Pons (tissue), 1 donor: ENCODE results near the gene MPP3.

Experiments
- DNase-seq: peaks from one replicate; pipeline ENCODE4 v3.0.0-alpha.2; 2016; ENCODE audit warnings: low spot score

MPP3 gene

DNA sequence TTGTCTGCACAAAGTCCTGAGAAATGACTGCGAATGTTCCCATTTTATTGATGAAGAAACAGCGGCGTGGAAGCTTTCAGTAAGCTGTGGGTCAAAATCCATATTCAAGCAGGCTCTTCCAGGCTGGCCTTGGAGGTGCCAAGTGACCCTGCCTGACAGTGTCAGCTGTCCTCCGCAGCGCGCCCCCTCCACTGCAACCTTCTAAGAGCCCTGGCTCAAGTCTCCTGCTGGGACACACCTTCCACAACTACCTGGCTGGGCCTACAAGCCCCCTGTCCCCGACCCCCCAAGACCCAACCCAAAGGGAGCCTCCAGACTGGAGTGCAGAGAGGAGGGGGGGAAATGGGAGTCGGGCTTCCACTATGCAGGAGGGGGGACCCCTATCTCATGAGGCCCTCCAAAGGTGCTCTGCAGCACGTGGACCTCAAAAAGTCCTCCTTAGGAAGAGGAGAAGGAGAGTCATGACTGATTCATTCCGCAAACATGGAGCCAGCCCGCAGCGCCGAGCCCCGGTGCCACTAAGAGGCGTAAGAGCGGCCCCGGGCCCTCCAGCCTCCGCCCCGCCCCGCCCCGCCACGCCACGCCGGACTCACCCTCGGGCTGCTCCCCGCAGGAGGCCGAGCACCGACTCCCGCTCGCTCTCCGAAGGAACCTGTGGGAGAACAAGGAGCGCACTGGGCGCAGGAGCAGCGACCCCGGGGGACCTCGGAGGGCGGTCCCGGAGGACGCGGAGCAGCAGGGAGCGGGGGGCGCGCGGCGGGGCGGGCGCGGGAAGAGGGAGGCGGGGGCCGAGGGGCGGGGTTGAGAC lies 574 bp downstream of the MPP3 start:
- DNase-seq, result no peak

DNA sequence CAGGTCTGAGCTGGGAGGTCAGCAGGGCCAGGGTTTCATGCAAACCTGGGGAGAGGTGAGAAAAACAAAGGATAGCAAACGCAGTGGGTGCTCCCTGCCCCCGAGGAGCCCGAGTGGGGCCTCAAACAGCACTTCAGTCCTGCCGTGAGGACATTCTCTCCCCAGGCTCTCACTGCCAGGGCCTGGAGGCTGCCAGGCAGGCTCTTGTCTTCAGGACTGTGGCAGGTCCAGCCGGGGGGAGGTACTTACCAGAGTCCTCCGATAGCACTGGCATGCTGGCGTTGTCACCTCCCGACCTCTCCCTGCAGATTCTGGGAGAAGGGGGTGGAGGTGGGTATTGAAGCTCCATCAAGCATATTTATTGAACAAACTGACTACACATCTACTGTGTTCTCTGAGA lies 1.3 kb downstream of the MPP3 start:
- no peak for DNase-seq

DNA sequence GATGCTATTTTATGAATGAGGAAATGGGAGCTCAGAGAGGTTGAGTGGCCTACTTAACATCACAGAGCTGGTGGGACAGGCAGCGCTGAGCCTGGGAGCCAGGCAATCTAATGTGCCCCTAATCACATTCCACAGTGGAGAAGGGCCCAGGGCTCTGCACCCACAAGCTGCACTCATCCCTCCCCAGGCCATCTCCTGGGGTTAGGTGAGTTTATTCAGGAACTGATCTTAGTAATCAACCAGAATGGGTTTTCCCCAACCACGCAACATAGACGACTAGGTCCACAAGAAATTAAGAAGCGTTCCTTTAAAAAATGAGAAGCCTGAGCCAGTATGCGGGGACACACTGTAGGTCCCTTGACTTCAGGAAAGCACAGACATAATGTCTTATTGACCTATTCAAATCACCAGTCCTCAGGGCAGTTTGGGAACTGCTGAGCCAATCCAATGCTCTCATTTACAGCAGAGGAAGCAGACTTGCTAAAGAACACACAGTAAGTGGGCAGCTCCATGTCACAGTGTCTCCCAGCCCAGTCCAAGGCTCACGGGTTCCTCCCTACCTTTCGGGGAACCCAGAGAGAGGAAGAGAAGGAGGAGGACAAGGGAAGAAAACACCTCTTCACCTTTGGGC lies 2.3 kb downstream of the MPP3 start:
- no peak for DNase-seq

DNA sequence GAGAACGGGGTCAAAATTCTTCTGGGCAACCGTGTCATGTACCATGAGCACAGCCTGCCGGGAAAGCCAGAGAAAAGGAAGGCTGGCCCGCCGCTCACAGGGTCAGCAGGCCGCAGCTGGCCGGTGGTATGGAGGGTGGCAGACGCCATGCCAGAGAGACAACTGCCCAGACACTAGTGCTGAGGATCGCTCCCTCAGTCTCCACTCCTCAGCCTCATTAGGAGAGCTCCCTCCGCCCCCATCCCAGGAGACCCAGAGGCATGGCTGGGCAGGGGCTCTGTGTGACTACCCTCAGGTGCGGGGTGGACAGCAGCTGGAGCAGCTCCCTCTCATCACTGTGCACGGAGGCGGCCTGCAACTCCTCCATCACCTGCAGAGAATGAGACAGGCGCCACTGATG lies 3.2 kb downstream of the MPP3 start:
- no peak for DNase-seq

DNA sequence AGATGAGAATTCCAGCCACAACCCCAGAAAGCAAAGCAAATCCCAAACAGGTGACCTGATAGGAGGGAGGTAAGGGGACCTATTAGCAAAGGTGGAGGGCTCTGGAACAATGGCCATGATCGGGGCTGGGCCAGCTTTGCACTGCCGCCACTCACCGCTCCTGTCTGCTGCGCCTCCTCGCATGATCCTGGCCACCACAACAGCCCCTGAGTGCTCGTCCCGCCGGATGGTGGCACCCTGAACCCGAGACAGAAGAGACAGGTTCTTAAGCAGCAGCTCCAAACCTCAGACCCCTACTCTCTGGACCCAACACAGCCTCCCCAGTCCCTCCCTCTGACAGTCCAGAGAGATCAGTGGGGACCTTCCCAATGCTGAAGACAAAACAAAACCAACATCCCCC lies 5.3 kb downstream of the MPP3 start:
- DNase-seq, result no peak

DNA sequence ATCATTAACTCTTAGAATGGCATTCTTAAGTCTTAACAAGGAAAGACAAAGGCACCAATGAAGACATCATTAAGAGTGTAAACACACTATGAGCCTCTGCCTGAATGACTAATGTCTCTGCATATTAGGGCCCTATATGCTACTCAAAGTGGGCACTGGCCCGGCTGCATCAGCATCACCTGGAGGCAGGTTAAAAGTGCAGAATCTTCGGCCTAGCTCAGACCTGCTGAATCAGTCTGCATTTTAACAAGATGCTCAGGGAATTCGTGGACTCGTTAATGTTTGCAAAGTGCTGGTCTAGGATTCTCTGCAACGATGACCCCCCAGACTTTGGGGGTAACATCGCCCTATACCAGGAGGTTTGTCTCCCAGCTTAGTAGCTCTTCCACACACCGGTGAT lies 6.7 kb downstream of the MPP3 start:
- no peak for DNase-seq

DNA sequence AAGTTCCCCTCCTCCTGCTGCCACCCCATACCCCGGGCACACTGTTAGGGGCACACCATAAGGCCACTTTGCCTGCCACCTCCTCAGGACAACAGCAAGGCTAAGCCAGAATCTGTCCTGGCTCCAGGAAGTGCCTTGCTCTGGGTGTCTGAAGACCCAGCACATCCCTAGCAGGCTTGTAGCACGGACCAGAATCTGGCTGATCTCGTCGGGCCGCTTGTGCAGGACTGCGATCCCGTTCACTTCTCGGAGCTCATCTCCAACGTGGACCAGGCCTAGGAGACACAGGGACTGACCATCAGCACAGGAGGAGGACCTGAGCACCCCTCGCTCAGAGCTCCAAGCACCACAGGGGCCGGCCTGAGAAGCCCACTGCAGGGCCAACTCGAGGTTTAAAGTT lies 7.4 kb downstream of the MPP3 start:
- DNase-seq, result no peak

DNA sequence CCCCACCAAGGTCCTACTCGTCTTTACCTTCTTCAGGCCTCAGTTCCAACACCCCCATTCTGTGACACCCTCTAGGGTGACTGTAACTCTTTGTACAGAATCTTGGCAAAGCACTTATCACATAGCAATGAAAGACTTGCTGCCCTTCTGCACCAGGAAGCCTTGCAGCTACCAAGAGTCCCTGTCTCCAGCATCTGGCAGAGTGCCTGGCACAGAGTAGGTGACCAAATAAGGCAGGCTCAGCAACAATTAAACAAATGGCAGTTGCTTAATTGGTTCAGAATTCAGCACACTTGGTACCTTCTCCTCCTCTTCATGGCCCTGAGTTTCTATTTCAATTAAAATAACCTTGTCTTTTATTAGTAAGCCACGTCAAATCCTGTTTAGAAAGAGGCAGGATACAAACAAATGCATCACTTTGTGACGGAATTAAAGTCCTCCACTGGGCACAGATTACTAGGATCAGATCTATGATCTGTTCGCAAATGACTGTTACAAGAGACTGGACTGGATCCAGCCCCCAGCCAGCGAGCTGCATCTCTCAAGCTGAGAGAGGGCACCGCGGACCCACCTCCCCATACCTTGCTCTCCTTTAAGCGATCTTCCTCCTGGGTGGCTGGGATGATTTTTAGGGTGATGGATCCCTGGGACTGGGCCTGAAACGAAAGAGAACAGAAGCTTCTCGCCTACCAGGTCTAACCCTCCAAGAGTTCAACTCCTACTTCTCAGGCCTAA lies 9.4 kb downstream of the MPP3 start:
- no peak for DNase-seq

DNA sequence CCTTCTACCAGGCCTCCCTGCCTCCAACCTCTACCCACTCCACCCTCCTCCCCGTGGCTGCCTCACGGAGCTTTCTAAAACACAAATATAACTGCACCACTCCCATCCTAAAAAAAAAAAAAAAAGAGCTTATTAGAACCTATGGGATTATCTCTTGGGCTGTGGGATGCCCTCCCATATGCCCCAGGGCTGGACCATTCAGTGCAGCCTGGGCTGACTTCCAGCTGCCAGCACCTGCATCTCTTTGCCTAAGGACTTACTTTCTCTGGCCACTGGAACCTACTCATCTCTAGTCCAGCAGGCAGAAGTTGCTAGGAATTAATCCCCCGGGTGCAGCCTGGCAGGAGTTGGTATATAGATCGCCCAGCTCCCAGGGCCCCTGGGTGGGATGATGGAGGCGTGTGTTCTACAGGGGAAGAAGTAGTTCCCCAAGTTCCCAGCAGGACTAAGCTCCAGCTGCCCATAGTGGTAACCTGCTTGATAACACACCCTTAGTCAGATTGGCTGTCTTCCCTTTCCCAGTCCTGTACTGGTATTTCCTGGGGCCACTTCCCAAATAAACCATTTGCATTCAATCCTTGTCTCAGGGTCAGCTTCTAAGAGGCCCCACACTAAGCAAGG lies 10.3 kb downstream of the MPP3 start:
- DNase-seq, result no peak

DNA sequence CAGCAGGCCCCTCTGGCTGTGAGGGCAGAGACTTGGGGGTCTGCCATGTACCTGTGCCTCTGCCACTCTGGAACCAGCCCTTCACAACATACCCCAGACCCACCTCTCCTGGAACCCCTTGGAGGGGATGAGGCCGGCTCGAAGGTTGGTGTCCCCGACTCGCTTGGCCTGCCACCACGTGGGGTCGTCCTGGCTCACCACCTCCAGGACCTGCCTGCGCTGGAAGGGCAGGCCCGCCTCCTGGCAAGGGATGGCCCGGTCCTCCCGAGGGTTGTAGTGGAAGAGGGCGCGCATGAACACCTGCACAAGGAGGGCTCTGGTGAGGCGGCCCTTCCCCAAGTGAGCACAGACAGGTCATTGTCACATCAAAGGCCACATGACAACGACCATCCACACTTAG lies 12.2 kb downstream of the MPP3 start:
- no peak for DNase-seq

DNA sequence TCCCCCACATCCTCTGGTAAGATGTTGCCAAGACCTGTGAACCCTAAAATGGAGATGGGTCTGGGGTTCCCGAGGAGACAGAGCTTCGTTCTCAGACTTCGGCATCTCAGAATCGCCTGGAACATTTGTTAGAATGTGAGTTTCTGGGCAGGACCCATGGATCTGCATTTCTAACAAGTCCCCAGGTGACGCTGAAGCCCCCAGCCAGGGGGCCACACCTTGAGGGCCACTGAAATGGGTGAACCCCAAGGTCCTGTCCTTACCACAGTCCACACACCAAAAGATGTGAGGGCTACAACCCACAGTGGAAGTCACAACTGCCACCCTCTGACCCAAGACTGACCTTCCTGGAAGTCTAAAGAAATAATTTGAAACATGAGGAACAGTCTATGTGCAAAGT lies 14.0 kb downstream of the MPP3 start:
- no peak for DNase-seq

DNA sequence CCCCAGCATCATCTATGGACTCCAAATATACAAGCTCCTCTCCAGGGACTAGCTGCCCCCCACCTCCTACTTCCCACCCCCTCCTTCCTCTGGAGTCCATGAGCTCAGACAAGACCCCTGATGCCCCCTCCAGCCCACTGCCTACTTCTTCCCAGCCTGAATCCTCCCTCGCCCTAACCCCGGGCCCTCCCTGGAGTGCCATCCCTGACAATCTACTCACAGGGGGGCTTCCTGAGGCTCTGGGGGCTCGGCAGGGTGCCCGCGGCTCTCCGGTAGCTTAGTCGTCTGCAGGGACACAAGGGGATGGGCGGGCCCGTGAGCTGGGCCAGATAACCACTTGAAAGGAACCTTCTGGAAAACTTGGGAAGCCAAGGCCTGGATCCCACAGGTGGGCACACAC lies 15.1 kb downstream of the MPP3 start:
- no peak for DNase-seq

DNA sequence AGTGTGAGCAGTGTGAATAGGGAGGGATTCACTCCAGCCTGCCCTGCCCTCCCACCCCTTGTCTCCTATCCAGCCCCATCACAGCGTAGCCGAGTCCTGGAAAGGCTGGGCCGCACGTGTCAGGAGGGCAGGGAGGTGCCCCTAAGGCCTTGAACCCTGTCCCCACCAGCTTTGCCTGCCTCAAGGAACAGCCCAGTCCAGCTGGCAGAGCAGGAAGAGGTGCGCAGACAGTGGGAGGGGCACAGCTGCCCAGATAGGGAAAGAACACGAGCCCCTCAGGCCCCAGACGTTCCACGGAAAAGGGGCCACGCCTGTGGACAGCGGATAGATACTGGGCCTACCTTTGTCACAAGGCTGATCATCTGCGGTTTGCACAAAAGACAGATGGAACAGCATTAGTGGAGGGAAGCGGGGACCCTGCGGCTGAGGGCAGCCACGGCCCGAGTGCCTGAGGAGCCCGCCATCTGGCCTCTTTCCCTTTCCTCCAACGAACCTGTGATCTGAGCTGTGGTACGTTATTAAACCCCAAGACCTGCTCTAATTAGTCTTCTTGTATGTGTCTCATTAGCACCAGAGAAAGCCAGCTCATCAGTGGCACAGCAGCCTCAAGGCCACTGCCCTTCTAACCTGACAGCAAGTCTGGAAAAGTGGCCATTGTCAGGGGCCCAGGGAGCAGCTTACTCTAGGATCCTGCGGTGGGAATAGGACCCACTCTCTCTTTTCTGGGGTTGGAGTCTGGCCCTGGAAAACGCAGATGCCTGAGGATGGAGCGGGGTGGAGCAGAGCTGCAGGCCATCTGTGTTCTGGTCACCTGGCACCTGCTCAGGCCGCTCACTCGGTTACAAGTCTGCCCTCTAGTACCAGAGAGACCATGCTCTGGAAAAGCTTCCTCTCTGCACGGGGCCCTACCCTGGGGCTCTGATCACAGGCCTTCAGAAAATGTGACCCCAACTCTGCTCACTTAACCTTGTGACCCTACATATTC lies 16.3 kb downstream of the MPP3 start:
- DNase-seq, result no peak

DNA sequence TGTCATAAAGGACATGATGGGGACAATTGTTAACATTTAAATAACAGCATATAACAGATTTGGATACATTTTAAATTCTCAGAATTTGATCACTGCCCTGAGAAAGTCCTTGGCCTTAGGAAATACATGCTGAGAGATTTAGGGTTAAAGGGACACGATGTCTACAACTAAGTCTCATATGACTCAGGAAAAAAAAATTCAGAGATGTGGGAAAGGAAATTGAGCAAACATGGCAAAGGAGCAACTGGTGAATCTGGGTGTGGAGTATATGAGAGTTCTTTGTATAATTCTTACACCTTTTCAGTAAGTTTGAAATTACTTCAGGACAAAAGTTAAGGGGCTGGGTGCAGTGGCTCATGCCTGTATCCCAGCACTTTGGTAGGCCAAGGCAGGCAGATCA lies 18.2 kb downstream of the MPP3 start:
- DNase-seq, result no peak

DNA sequence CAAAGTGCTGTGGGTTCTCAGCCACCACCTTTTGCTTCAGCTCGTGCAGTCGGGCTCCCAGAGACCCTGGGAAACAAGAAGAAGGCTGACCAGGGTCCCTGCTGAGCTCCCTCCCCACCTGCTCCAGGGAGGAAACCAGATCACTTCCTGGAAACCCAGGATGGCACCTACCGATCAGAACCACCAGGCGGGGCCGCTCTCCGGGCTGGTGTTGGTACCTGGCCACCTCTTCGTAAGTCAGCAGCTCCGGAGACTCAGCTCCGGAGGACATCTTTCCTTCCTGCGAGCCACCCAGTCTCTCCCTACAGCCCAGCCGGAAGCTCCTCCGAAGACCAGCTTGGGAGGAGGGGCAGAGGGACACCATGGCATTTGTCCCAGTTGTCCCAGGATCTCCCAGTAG lies 18.9 kb downstream of the MPP3 start:
- DNase-seq, result no peak

DNA sequence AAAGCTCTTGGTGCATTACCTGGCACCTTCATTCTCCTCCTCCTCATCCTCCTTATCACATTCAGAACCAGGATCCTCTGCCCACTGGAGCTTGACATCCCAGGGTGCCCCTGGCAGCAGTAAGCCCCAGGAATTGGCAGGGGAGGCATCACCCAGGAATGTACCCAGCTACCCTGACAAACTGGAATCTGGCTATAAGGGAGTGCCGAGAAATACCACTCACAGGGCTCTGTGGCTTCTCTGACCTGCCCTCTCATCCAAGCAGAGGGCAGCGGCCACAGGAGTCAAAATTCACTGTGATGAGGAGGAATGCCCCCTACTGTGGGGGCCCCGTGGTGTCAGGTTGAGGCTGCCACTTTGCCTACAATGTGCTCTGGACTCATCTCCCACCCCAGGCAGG lies 19.6 kb downstream of the MPP3 start:
- no peak for DNase-seq

DNA sequence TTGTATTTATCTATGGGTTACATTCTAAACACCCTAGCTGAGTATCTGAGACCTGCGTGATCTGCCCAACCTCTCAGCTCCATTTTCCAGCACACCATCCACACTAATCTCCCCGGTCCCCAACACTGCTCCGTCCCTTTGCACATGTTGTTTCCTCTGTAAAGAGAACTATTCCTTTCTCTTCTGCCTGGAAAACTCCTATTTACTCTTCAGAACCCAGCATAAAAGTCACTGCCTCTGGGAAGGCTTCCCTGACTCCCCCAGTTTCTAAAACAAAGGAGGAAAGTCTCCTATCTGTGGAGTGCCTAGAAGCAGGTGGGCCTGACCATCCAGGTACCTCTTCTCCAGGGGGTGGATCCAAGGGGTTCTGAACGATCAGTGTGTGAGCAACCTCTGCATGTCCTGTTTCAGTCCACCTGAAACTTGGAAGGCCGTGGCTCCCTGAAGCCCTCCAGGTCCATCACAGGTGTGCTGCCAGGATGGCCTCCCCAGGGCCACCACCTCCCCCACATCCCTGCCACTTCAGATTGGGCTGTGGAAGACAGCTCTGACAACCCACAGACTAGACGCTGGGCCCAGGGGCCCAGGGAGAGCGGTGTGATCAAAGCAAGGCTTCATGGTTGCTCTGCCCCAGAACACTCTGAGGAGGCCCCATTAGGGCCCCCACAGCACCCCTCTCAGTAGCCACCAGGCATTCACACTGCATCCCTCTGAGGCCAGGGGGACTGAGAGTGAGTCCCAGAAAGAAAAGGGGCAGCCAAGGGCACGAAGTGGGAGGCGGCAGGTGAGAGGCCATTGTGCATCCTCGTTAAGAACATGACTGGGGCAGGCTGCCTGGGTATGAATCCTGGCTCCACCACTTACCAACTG lies 20.3 kb downstream of the MPP3 start:
- no peak for DNase-seq

DNA sequence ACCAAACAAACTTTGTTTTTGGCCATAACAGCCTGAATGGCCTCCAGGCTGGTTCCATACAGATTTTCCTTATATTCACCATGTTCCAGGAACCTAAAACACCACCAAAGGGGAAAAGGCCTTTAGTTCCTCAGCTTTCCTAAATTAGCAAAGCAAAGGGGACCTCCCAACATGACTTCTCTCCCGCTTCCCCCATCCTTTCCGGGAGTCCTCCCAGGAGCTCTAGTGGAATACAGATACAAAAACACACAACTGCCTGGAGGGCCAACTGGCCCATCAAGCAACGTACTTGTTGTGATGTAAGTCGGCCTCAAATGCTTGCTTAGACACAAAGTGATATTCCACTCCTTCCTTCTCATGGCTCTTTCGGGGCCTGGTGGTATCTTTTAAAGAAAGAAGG lies 22.1 kb downstream of the MPP3 start:
- no peak for DNase-seq

DNA sequence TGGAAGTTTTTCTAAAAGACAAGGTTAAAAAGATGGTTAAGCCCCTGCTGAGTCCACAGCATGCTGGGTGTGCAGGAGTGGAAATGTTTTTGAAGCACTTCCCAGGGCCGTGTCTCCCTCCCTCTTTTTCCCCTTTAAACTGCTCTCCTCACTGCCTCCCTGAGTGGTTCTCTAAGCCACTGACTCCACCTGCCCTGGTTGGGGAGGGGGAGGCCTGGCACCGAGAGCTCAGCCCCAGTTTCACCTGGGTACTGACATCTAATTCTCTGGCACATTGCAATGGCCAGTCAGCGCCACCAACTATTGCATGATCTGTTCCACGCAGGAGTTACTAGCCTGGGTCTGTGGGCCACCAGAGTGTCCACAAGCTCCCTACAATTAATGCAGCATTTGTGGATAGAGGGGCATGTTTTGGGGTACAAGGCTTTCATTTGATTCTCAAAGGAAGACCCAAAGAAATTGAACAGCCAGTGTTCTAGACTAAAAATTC lies 22.7 kb downstream of the MPP3 start:
- no peak for DNase-seq

DNA sequence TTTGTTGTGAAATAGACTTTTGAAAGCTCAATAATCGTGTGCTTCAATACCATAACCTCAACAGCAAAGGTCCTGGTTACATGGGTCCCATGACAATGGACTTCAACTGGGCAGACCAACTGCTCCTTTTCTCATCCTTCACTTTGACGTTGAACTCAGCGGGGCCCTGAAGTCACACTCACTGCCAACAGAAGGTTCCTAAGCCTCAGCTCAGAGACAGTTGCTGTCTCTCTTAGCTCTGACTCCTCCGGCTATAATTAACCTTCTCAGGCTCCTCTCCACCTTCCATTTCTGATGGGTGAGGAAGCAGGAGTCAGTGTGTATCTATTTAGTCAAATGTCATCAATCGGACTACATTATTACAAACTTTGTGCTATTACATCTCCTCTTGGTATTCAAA lies 23.8 kb downstream of the MPP3 start:
- DNase-seq, result no peak
